Measurements from ENCODE around the gene MX2. TPM values are rescaled to one million over a fixed set of nuclear protein-coding genes. Genes with fewer than 3 reads are reported as not detected.

The MX2 gene
- total RNA-seq, 1 experiment from 2014 or later: 17.6 TPM

GRCh38 chr21:41325138-41325912 is 36.5 kb upstream of the MX2 start:
- H3K9me3 Mint-ChIP-seq (ENCODE audit: low read depth, unreplicated experiment): no peaks in the 10 kb centered on the region
- BruUV-seq (replicated peaks): no TSS peak
- no peak overlapping the region for H3K27ac Mint-ChIP-seq (ENCODE audit: unreplicated experiment)
- intact Hi-C loops (cut with micrococcal nuclease; ENCODE audit: unreplicated experiment): no loop called here
- H3K4me1 Mint-ChIP-seq (ENCODE audit: low read depth, unreplicated experiment): no peaks in the 10 kb centered on the region
- no peak overlapping the region for H3K4me3 Mint-ChIP-seq (ENCODE audit: low read depth, unreplicated experiment)
- H3K27me3 Mint-ChIP-seq (ENCODE audit: unreplicated experiment): peaks cover 21% of the 10 kb centered on the region
- no peak for DNase-seq
- no peaks in the 10 kb centered on the region for H3K36me3 Mint-ChIP-seq (ENCODE audit: insufficient read depth, unreplicated experiment)
- CTCF ChIA-PET: interaction anchor here (1.0 kb wide), 1 partner anchor 42 kb away, joined by 4 read pairs; no protein-coding TSS in a partner anchor
- no peak for TF ChIP-seq CTCF (IDR thresholded peaks at IDR 0.05; ENCODE audit: unreplicated experiment)

- TF ChIP-seq CTCF (IDR thresholded peaks at IDR 0.05; ENCODE audit: unreplicated experiment): no peak
- no peak for DNase-seq
- Mint-ChIP-seq H3K4me3 (ENCODE audit: low read depth, unreplicated experiment) (no peak overlapping the region), H3K27me3 (ENCODE audit: unreplicated experiment) (peaks cover 9% of the 10 kb centered on the region), H3K9me3 (ENCODE audit: low read depth, unreplicated experiment) (no peaks in the 10 kb centered on the region), H3K27ac (ENCODE audit: unreplicated experiment) (no peak overlapping the region), H3K4me1 (ENCODE audit: low read depth, unreplicated experiment) (no peaks in the 10 kb centered on the region), H3K36me3 (ENCODE audit: insufficient read depth, unreplicated experiment) (no peaks in the 10 kb centered on the region)
- BruUV-seq (replicated peaks): no TSS peak
- intact Hi-C loops (cut with micrococcal nuclease; ENCODE audit: unreplicated experiment): no loop called here
- CTCF ChIA-PET: interaction anchor here (1.0 kb wide), 1 partner anchor 43 kb away, joined by 4 read pairs; no protein-coding TSS in a partner anchor
These were observed 35.3 kb upstream of the MX2 start for GRCh38 chr21:41326414-41327080.

- DNase-seq: no peak
- Mint-ChIP-seq H3K4me1 (ENCODE audit: low read depth, unreplicated experiment) (no peaks in the 10 kb centered on the region), H3K9me3 (ENCODE audit: low read depth, unreplicated experiment) (no peaks in the 10 kb centered on the region), H3K27ac (ENCODE audit: unreplicated experiment) (no peak overlapping the region), H3K27me3 (ENCODE audit: unreplicated experiment) (peaks cover 8% of the 10 kb centered on the region), H3K36me3 (ENCODE audit: insufficient read depth, unreplicated experiment) (no peaks in the 10 kb centered on the region), H3K4me3 (ENCODE audit: low read depth, unreplicated experiment) (no peak overlapping the region)
- intact Hi-C loops (cut with micrococcal nuclease; ENCODE audit: unreplicated experiment): no loop called here
- TF ChIP-seq CTCF (IDR thresholded peaks at IDR 0.05; ENCODE audit: unreplicated experiment): no peak
- BruUV-seq (replicated peaks): no TSS peak
- CTCF ChIA-PET: no interaction called here
These were observed 34.1 kb upstream of the MX2 start for GRCh38 chr21:41327753-41328152.

- Mint-ChIP-seq H3K4me1 (ENCODE audit: low read depth, unreplicated experiment) (no peaks in the 10 kb centered on the region), H3K9me3 (ENCODE audit: low read depth, unreplicated experiment) (peaks cover 3% of the 10 kb centered on the region), H3K36me3 (ENCODE audit: insufficient read depth, unreplicated experiment) (no peaks in the 10 kb centered on the region), H3K27me3 (ENCODE audit: unreplicated experiment) (peaks cover 20% of the 10 kb centered on the region), H3K27ac (ENCODE audit: unreplicated experiment) (no peak overlapping the region), H3K4me3 (ENCODE audit: low read depth, unreplicated experiment) (no peak overlapping the region)
- DNase-seq: no peak
- BruUV-seq (replicated peaks): no TSS peak
- intact Hi-C loops (cut with micrococcal nuclease; ENCODE audit: unreplicated experiment): no loop called here
- no peak for TF ChIP-seq CTCF (IDR thresholded peaks at IDR 0.05; ENCODE audit: unreplicated experiment)
- CTCF ChIA-PET: no interaction called here
These were observed 32.9 kb upstream of the MX2 start for GRCh38 chr21:41328660-41329607.

All from Calu3 (cell line).